22Rv1 (cell line): ENCODE data around the gene AIRE.
"Not testable (repeated sequence)": the region's sequence is repeated elsewhere in the genome, so short reads cannot be mapped to it uniquely, and the experiment has no call there.

Experiments used
- H3K27ac ChIP-seq: fragments of 450-650 bp; 2 replicates; pipeline ENCODE4 v1.5.1; 2017
- ZFX ChIP-seq: fragments of 450-650 bp; IDR thresholded peaks from 2 replicates; pipeline ENCODE4 v1.6.1; 2017; ENCODE audit warnings: antibody characterized with exemption, borderline replicate concordance
- TF ChIP-seq, protein P1 (sequence below): fragments of 450-650 bp; IDR thresholded peaks from 2 replicates; pipeline ENCODE4 v1.5.1; 2017; ENCODE audit warnings: mild to moderate bottlenecking

The AIRE gene

DNA sequence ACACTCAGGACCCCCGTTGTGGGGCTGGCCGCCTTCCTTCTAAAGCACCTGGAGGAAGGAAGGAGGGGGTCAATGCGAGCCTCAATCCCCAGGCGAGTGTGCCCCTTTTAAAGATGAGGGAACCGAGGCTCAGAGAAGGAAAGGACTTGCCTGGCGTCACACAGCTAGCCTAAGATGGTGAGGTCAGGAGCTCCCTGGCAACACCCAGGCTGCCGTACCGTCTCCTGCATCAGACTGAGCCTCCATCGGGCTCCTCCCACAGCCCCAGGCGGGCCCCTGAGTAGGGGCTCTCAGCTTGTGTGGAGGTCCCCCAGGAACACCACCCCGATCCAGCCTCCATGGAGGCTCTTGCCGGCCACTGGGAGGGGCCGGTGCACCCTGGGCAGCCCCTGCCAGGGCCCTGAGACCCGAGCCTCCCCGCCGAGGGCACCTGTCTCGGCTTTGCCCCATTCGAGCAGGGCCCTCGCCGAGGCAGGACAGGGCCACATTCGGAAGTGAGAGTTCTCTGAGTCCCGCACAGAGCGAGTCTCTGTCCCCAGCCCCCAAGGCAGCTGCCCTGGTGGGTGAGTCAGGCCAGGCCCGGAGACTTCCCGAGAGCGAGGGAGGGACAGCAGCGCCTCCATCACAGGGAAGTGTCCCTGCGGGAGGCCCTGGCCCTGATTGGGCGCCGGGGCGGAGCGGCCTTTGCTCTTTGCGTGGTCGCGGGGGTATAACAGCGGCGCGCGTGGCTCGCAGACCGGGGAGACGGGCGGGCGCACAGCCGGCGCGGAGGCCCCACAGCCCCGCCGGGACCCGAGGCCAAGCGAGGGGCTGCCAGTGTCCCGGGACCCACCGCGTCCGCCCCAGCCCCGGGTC lies at the start of gene AIRE:
Gene AIRE (plus strand): TSS at position 739 of the 855 bp plus-strand sequence. CDS start 131 bp downstream, outside the sequence.
- no peak within 1 kb of the TSS for H3K27ac ChIP-seq
- TF ChIP-seq ZFX = no peak
- TF ChIP-seq, protein P1, sequence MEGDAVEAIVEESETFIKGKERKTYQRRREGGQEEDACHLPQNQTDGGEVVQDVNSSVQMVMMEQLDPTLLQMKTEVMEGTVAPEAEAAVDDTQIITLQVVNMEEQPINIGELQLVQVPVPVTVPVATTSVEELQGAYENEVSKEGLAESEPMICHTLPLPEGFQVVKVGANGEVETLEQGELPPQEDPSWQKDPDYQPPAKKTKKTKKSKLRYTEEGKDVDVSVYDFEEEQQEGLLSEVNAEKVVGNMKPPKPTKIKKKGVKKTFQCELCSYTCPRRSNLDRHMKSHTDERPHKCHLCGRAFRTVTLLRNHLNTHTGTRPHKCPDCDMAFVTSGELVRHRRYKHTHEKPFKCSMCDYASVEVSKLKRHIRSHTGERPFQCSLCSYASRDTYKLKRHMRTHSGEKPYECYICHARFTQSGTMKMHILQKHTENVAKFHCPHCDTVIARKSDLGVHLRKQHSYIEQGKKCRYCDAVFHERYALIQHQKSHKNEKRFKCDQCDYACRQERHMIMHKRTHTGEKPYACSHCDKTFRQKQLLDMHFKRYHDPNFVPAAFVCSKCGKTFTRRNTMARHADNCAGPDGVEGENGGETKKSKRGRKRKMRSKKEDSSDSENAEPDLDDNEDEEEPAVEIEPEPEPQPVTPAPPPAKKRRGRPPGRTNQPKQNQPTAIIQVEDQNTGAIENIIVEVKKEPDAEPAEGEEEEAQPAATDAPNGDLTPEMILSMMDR = no peak

- not testable (repeated sequence) for H3K27ac ChIP-seq
Observed at GRCh38 chr21:44240353-44240752, 45.3 kb upstream of the AIRE start.

- H3K27ac ChIP-seq = not testable (repeated sequence)
Observed at GRCh38 chr21:44240842-44241241, 44.8 kb upstream of the AIRE start, which contains the start of gene ICOSLG. Gene ICOSLG (minus strand): TSS chr21:44240943. CDS start chr21:44240817, 126 bp downstream.

DNA sequence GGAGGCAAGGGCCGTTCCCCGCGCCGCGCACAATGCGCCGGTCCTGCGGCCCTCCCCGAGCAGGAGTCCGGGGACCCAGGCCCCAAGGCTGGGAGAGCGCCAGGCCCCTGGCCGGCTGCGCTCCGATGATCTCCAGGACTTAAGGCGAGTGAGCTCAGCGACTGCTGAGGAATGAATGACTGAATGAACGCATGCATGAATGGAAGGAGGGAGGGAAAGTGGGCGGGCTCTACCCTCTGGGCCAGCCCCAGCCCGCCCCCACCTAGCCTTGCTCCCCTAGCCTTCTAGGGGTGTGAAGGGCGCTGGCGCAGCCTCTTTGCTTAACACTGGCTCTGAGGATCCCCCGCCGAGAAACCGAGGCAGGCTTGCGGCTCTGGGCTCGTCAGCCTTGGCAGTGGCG lies 44.4 kb upstream of the AIRE start:
- not testable (repeated sequence) for H3K27ac ChIP-seq

GRCh38 chr21:44243980-44244379 lies 41.7 kb upstream of the AIRE start:
- H3K27ac ChIP-seq = not testable (repeated sequence)

- H3K27ac ChIP-seq = not testable (repeated sequence)
Observed at GRCh38 chr21:44247904-44248303, 37.8 kb upstream of the AIRE start.

DNA sequence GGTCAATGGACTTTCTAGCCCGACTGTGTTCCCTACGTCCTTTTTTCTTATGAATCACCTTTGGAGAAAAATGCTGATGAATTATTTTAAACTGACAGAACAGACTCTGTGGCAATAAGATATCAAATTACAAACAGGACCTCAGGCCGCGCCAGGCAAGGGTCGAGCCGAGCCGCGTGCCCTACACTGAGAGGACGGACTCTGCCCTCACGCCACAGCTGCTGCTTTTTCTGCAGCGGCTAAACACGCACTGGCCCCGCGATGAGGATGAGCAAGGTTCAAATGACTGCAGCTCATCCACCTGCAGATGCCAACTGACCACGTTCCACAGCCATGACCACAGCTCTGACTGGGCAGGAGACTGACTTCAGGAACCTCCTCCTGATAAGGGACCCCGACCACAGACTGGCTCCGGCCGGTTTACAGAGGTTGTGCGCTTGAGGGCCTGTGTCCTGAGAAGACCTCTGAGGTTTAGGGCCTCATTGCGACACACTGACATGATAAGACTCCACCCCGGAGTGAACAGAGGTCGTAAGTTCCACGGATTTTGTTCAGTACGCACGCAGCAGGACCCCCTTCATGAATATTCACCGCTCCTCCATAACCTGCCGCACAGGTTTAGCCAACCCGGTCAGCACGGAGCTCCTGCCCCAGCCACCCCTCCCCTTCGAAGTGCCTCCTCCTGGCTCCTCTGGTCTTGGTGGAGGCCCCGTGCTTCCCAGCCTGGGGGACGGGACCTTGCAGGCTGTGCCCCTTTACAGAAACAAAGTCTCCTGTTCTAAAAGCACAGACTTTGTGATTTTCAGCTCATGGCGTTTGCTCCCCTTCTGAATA lies 36.3 kb upstream of the AIRE start:
- not testable (repeated sequence) for H3K27ac ChIP-seq

- H3K27ac ChIP-seq = no peak overlapping the region
- TF ChIP-seq, protein P1 = no peak
- no peak for TF ChIP-seq ZFX
Observed at GRCh38 chr21:44253832-44254710, 31.6 kb upstream of the AIRE start.

DNA sequence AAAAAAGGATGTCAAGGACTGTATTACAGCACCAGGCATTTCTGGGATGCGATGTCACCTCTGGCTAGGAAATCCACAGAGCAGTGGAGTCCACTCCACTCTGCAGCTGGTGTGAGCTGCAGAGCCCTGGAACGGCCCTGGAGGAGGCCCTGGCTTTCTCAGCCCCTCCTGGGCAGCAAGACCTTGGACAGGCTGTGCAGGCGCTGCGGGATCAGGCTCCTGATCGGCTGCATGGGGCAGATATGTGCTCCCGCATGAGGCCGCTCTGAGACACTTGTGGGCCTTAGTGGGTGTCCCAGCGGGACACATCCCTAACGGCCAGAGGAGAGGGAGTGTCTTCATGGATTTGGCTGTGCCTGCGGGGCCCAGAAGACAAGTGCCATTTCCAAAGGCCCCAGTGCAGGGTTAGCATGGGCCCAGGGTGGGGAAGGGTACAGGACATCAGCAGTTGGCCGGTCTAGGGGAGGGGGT lies 30.1 kb upstream of the AIRE start:
- H3K27ac ChIP-seq = no peak overlapping the region
- TF ChIP-seq ZFX = no peak
- TF ChIP-seq, protein P1 = no peak

GRCh38 chr21:44258056-44258725 lies 27.5 kb upstream of the AIRE start:
- TF ChIP-seq, protein P1 = no peak
- no peak for TF ChIP-seq ZFX
- no peak overlapping the region for H3K27ac ChIP-seq
